Bronchial epithelial cell (primary cell): ENCODE data around the gene ZNF396. TPM values are rescaled to one million over a fixed set of nuclear protein-coding genes. Genes with fewer than 3 reads are reported as not detected.

Experiments used
- DNase-seq: peaks from one replicate; pipeline ENCODE4 v3.0.0-alpha.2; 2010; ENCODE audit warnings: low read depth
- FAIRE-seq: peaks from 2 replicates; lab custom pipeline; 2011; peaks lifted over from hg19 to GRCh38; lab: Jason Lieb, UNC
- H3K27me3 ChIP-seq: 2 replicates; pipeline ENCODE4 v1.5.1; 2011; ENCODE audit warnings: low read length; ENCODE audit not compliant: control insufficient read depth, insufficient read depth
- H3K36me3 ChIP-seq: 2 replicates; pipeline ENCODE4 v1.5.1; 2011; ENCODE audit warnings: low read length; ENCODE audit not compliant: control insufficient read depth, insufficient read depth
- H3K4me3 ChIP-seq: 2 replicates; pipeline ENCODE4 v1.5.1; 2011; ENCODE audit warnings: mild to moderate bottlenecking, low read depth, low read length, control low read depth
- total RNA-seq: library from RNA; depleted of rRNA; stranded (reverse); fragments of >200 nt; gene quantifications from 2 replicates; pipeline ENCODE4 v1.2.1, GENCODE V29; 2014
- TF ChIP-seq, protein P1 (sequence below): IDR thresholded peaks from 2 replicates; pipeline ENCODE4 v1.5.1; 2011; ENCODE audit warnings: mild to moderate bottlenecking, moderate library complexity, low read length, control low read depth, inconsistent platforms; ENCODE audit not compliant: insufficient read depth, severe bottlenecking

Gene ZNF396
- total RNA-seq = 0.79 and 2.6 TPM in 2 replicates

- Histone ChIP-seq H3K36me3 (no peaks in the 10 kb centered on the region), H3K27me3 (no peaks in the 10 kb centered on the region), H3K4me3 (peak within 1 kb of the TSS; percentile 76)
- peak; percentile 23 for DNase-seq
- TF ChIP-seq, protein P1, sequence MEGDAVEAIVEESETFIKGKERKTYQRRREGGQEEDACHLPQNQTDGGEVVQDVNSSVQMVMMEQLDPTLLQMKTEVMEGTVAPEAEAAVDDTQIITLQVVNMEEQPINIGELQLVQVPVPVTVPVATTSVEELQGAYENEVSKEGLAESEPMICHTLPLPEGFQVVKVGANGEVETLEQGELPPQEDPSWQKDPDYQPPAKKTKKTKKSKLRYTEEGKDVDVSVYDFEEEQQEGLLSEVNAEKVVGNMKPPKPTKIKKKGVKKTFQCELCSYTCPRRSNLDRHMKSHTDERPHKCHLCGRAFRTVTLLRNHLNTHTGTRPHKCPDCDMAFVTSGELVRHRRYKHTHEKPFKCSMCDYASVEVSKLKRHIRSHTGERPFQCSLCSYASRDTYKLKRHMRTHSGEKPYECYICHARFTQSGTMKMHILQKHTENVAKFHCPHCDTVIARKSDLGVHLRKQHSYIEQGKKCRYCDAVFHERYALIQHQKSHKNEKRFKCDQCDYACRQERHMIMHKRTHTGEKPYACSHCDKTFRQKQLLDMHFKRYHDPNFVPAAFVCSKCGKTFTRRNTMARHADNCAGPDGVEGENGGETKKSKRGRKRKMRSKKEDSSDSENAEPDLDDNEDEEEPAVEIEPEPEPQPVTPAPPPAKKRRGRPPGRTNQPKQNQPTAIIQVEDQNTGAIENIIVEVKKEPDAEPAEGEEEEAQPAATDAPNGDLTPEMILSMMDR = no peak
- FAIRE-seq = no peak
Observed at GRCh38 chr18:35376742-35377695, at the start of gene ZNF396. ZNF396 (minus strand) TSS chr18:35377337; CDS start chr18:35374292, 3,045 bp downstream.

DNA sequence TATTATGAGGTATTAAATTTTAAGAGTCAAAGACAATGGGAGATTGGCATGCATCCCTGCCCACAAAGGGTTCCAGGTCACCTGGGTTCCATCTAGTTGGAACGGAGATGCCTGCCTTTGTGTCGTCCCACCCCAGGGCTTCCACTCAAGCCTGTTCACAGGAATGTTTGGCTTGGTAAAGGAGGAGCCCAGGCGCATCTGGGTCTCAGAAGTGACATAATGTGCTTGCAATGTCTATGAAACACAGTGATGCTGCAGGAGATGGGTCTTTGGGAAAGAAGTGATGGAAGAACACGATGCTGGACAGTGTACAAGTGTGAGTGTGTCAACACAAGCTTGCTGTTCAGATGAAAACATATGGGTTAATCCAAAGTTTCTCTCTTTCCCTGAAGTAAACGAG is 49.6 kb upstream of the ZNF396 start:
- FAIRE-seq (no peak), DNase-seq (no peak)
- no peak overlapping the region for H3K4me3 ChIP-seq
- no peaks in the 10 kb centered on the region for H3K27me3 ChIP-seq
- H3K36me3 ChIP-seq = no peaks in the 10 kb centered on the region
- TF ChIP-seq, protein P1 = no peak

GRCh38 chr18:35424356-35424755 is 47.2 kb upstream of the ZNF396 start:
- no peak overlapping the region for H3K4me3 ChIP-seq
- H3K27me3 ChIP-seq = no peaks in the 10 kb centered on the region
- FAIRE-seq (no peak), DNase-seq (peak; percentile 31)
- H3K36me3 ChIP-seq = no peaks in the 10 kb centered on the region
- TF ChIP-seq, protein P1 = no peak

- TF ChIP-seq, protein P1 = no peak
- Histone ChIP-seq H3K27me3 (no peaks in the 10 kb centered on the region), H3K36me3 (no peaks in the 10 kb centered on the region), H3K4me3 (no peak overlapping the region)
- FAIRE-seq (no peak), DNase-seq (no peak)
Observed at GRCh38 chr18:35422237-35422636, 45.1 kb upstream of the ZNF396 start.

- Histone ChIP-seq H3K36me3 (no peaks in the 10 kb centered on the region), H3K4me3 (no peak overlapping the region), H3K27me3 (no peaks in the 10 kb centered on the region)
- FAIRE-seq (no peak), DNase-seq (no peak)
- TF ChIP-seq, protein P1 = no peak
Observed at GRCh38 chr18:35418610-35419009, 41.5 kb upstream of the ZNF396 start.

GRCh38 chr18:35417223-35417622 is 40.1 kb upstream of the ZNF396 start:
- H3K27me3 ChIP-seq = no peaks in the 10 kb centered on the region
- H3K4me3 ChIP-seq = no peak overlapping the region
- no peaks in the 10 kb centered on the region for H3K36me3 ChIP-seq
- FAIRE-seq (no peak), DNase-seq (no peak)
- TF ChIP-seq, protein P1 = no peak
